Measurements from ENCODE around the gene RHOH.
A peak's percentile ranks its signal among the peaks of the same experiment; 100 is the strongest.

The RHOH gene

DNA sequence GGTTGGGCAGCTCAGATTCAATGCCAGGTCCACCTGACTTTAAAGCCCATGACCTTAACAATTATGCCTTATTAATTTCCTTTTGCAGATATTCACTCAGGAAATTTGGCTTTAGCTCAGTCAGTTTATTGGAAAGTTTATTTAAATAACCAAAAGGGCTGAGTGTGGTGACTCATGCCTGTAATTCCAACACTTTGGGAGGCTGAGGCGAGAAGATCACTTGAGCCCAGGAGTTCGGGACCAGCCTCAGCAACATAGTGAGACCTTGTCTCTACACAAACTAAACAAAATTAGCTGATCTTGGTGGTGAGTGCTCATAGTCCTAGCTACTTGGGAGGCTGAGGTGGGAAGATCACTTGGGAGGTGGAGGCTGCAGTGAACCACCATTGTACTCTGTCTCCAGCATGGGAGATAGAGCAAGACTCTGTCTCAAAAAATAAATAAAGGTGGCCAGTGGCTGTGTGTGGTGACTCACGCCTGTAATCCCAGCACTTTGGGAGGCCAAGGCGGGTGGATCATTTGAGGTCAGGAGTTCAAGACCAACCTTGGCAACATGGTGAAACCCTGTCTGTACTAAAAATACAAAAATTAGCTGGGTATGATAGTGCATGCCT lies 43.3 kb downstream of the RHOH start:
- DNase-seq, result no peak

DNA sequence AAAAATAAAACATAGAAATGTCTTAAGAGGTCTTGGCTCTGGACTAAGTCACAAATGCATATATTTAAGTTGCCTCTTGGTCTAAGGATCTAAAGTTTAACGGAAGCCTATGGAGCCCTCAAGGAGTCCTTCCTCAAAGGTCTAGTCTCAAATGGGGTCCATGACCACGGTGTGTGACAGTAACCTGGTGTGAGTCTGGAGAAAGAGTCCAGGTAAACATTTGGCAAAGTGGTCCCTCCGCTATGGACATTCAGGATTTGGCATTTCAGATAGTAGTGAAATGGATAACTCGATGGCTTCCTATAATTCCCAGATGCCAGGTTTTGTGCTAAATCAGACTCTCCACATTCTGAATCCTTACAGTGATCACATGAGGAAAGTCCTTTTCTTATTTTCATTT lies 44.2 kb downstream of the RHOH start:
- DNase-seq, result no peak

GRCh38 chr4:40241941-40242340 lies 45.1 kb downstream of the RHOH start:
- no peak for DNase-seq

DNA sequence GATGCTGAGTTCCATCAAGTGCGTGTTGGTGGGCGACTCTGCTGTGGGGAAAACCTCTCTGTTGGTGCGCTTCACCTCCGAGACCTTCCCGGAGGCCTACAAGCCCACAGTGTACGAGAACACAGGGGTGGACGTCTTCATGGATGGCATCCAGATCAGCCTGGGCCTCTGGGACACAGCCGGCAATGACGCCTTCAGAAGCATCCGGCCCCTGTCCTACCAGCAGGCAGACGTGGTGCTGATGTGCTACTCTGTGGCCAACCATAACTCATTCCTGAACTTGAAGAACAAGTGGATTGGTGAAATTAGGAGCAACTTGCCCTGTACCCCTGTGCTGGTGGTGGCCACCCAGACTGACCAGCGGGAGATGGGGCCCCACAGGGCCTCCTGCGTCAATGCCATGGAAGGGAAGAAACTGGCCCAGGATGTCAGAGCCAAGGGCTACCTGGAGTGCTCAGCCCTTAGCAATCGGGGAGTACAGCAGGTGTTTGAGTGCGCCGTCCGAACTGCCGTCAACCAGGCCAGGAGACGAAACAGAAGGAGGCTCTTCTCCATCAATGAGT lies 46.6 kb downstream of the RHOH start:
- no peak for DNase-seq

DNA sequence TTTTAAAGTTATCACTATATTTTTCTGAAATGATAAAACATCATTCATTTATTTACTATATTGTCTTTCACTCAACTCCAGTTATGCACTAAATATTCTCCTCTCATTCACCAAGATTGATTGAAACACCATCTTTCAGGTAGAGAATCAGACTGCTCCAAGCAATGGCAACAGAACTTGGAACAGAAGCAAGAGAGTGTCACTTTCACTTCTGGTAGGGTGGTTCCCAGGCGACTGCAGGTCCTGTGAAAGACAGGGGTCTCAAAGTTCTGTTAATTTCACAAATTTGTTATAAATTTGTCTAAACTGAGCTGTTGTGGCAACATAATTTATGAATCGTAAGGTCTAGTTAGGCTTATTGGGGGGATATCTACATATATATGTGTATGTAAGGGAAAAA lies 47.8 kb downstream of the RHOH start:
- DNase-seq, result no peak

DNA sequence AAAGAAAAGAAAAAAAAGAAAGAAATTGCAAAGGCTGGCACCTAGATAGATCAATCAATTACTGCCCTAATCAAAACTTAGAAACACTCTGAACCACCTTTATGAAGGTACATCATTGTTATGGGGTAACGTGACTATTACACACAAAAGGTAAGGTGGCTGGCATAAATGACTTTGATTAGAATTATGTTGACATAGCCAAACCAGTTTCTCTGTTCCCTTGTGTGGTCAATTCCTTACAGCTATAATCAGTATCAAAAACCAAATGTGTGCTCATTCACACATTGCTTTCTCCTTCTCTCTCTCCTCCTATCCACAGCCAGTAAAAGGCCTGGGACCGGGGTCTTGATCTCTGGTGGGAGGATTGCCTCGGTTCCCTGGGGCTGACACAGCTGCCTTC lies 48.7 kb downstream of the RHOH start:
- no peak for DNase-seq

- no peak for DNase-seq
Measured at GRCh38 chr4:40246011-40246900, 49.4 kb downstream of the RHOH start.

DNA sequence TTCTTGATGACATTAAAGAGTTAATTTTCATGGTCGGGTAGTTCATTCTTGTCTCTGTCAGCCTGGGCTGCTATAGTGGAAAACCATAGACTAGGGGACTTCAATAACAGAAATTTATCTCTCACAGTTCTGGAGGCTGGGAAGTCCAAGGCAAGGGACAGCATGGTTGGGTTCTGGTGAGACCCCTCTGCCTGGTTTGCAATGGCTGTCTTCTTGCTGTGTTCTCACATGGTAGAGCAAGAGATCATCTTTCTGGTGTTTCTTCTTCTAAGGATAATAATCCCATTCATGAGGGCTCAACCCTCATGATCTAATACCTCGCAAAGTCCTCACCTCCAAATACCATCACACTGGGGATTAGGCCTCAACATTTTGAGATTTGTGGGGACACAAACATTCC lies 50.1 kb downstream of the RHOH start:
- DNase-seq, result no peak

GRCh38 chr4:40247350-40247749 lies 50.5 kb downstream of the RHOH start:
- no peak for DNase-seq

DNA sequence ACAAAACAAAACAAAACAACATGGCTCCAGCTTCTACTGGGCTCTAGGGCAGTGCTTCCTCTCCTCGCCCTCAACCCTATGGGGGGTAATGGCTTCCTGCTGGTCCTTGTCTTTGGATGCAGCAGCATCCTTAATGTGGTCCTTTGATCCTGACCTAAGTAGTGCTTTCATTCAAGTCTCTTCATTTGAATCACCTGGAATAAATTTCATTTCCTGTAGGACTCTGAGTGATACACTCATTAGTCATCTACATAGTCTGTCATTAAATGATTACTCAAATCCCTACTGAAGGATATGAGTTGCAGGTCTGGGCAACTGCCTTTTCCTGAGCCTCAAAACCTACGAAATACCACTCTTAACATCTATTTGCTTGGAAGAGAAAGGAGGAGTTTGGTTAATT lies 54.5 kb downstream of the RHOH start:
- no peak for DNase-seq

DNA sequence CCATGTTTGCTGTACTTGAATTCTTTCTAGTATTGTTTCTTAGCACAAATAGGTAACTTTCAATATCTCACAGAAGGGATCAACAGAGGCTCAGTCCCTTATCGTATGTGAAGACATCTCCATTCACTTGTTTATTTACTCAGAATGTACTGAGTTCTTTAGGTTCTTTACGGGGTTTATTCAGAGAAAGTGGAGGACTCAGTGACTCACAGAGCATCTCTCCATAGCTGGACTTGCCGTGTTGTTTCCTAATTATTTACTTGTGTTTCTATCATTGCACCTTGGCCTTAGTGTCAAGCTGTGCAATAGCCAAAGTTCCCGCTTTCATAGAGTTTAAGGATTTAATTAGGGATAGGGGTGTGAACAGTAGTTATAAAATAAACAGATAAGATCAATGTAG lies 57.1 kb downstream of the RHOH start:
- no peak for DNase-seq

- DNase-seq, result peak; percentile 43
Measured at GRCh38 chr4:40254608-40255392, 58.0 kb downstream of the RHOH start.

DNA sequence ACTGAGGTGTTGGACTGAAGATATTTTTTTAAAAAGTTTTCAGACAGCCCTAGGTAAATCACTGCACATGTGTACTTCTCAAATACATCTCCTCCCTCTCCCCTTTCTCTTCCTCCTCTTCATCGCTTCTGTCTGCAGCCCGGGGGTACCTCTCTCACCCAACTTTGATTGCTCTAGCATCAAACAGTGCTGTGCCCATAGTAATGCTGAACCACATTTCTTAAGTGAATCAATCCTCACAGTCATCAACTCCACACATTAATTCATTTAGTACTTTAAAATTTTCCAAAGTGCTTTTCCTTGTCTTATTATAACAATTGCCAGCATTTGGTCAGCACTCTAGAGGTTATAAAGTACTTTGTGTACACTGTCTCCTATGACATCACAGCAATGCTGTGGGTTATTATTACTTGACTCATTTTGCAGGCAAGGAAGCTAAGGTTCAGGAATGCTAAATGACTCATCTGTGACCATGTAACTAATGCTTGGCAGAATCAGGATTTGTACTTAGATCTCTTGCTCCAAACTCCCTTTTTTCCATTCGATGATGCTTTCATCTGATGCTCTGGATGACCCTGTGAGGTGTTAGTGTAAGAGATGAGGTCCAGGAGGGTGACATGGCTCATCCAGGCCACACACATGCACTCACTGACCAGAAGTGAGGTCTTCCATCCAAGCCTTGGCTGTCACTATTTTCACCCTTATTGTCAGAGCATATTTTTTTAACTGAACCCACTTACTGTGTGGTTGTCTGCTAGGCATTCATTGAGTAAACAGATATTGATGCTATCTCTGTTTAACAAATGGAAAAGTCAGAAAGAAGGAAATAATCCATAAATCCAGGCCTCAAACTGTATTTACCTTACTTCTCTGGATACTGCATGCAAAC lies 58.8 kb downstream of the RHOH start:
- peak; percentile 54 for DNase-seq

DNA sequence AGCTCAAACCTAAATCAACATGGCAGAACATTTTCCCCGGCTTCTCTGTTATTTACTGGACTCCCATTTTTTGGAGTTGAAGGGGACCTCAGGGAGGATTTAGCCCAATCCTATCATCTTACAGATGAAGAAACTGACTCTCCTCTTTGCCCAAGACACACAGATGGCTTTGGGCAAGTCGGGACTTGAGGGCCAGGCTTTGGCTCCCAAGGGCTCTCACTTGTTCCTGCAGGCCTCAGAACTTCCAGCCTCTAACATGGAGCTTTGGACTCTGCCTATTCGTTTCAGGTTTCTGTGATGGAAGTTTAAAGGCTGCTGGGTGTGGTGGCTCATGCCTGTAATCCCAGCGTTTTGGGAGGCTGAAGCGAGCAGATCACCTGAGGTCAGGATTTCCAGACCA lies 59.5 kb downstream of the RHOH start:
- DNase-seq, result no peak

GRCh38 chr4:40256817-40257216 lies 60.0 kb downstream of the RHOH start:
- DNase-seq, result no peak

DNA sequence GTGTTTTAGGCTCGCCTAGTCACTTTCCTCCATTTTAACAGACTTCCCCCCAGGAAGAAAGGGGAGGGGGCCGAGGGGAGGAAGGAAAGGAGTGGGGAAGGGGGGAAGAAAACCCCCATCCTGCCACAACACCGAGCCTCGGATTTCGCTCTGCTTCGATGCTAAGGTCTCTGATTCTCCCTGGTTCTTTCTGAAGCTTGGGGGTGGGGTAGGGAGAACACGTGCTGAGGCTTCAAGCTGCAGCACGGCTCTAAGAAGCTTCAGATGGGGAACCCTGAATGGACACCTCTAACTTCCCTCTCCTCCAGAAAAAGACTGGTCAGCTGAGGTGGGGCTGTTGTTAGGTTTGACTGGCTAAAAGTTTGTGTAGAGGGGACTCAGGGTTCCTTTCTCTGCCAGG lies 61.8 kb downstream of the RHOH start:
- no peak for DNase-seq

- DNase-seq, result no peak
Measured at GRCh38 chr4:40261231-40262076, 64.6 kb downstream of the RHOH start.

GRCh38 chr4:40262077-40262528 lies 65.3 kb downstream of the RHOH start:
- no peak for DNase-seq

- DNase-seq, result no peak
Measured at GRCh38 chr4:40262861-40263260, 66.0 kb downstream of the RHOH start.

DNA sequence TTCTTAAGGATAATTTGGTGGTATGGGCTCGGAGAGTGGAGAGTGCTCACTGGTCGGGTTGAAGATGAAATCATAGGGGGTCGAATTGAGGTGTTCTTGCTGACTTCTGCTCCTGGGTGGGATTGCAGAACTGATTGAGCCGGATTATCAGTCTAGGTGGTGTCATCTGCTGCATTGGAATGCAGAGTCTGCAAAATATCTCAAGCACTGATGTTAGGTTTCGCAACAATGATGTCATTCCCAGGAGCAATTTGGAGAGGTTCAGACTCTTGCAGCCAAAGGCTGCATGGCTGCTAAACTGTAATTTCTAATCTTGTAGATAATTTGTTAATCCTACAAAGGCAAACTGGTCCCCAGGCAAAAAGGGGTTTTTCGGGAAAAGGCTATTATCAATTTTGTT lies 67.7 kb downstream of the RHOH start:
- DNase-seq, result no peak
